HFF-Myc (cell line): Measurements from ENCODE around the gene APOBEC3C.
A peak's percentile ranks its signal among the peaks of the same experiment; 100 is the strongest.

ENCODE experiments used
- DNase-seq: peaks from one replicate; pipeline ENCODE4 v3.0.0-alpha.2; 2011; ENCODE audit warnings: low read depth; ENCODE audit errors: extremely low read depth
- H3K4me3 ChIP-seq: replicated peaks from 2 replicates; pipeline ENCODE4 v1.5.1; 2011; ENCODE audit warnings: low read depth, mild to moderate bottlenecking, control low read depth, low read length
- CTCF ChIP-seq: IDR thresholded peaks from 2 replicates; pipeline ENCODE4 v1.5.1; 2012; ENCODE audit warnings: mild to moderate bottlenecking, low read depth, low read length, control low read depth; ENCODE audit errors: missing control alignments

The APOBEC3C gene

GRCh38 chr22:39013942-39014722 is at the start of gene APOBEC3C:
Gene APOBEC3C, plus strand, starts transcription at chr22:39014257. Its CDS starts 106 bp downstream, at chr22:39014363.
- no peak for TF ChIP-seq CTCF
- DNase-seq = peak; percentile 70
- peak within 1 kb of the TSS; percentile 64 for H3K4me3 ChIP-seq

DNA sequence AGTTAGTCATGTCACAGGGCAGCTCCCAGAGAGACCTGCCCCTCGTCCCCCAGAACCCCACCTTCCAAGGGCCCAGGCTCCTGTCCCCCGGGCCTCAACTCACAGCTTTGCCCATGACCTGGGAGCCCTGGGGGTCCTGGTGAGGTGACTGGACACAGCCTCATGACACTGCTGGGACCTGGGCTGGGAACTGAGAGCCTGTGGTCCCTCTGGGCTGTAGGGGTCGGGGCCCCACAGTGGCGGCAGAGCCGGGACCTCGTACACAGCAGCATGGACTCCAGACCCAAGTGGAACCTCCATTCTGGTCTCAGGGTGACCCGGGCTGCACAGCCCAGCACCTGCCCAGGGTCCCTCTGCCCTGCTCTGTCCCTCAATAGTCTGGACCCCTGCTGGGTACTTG is 49.8 kb upstream of the APOBEC3C start:
- H3K4me3 ChIP-seq = no peak overlapping the region
- no peak for DNase-seq
- no peak for TF ChIP-seq CTCF

GRCh38 chr22:38964989-38965388 is 49.1 kb upstream of the APOBEC3C start:
- DNase-seq = no peak
- no peak overlapping the region for H3K4me3 ChIP-seq
- no peak for TF ChIP-seq CTCF

DNA sequence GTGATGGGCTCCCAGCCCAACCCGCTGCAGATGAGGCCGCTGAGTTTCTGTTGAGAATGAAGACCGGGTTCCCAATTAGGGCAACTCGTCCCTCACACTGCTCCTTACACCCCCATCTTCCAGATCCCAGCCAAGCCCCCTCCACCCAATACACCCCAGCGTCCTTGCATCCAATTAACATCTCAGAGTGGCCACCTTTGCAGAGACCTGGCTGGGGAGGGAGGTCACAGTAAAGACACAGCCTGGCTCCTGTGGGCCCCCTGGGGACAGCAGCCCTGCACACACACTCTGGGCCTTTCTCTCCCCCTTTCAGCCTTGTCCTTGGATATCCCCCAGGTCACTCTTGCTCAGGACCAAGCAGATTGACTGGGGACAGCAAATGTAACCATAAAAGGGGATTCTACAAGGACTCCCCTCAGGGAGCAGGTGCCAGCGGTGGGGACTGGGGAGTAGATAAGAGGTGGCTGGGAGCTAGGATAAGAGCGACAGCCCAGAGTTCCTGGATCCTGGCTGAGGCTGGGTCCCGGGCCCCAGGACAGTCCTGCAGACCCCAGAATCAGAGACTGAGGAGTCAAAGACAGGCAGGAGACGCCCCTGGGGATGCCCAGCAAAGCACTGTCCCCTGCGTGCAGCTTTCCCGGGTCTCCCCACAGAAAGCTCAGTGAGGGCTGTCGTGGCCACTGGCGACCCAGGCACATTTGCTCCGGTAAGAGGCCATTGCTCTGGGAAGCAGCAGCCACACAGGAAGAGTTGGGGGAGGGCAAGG is 48.3 kb upstream of the APOBEC3C start:
- no peak for TF ChIP-seq CTCF
- no peak overlapping the region for H3K4me3 ChIP-seq
- no peak for DNase-seq

DNA sequence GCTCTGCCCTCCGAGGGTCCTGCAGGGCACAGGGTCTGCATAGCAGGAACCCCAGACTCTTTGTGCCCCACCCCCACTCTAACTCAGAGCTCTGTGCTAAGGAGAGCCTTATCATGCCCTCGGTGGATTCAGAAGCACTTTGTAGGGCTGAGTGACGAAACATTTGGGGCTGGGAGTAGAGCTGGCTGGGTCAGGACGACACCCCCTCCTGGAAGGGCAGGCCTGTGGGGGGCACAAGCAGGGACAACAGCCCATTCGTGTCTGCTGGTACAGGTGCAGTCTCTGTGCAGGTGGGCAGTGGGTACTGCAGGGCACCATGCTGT is 47.7 kb upstream of the APOBEC3C start:
- no peak overlapping the region for H3K4me3 ChIP-seq
- no peak for TF ChIP-seq CTCF
- no peak for DNase-seq

- H3K4me3 ChIP-seq = no peak overlapping the region
- DNase-seq = no peak
- TF ChIP-seq CTCF = no peak
Measured at GRCh38 chr22:38966942-38967341, 47.1 kb upstream of the APOBEC3C start.
